ENCODE results near the gene IGFL1.
"Not testable (repeated sequence)": the region's sequence is repeated elsewhere in the genome, so short reads cannot be mapped to it uniquely, and the experiment has no call there.

IGFL1 gene

DNA sequence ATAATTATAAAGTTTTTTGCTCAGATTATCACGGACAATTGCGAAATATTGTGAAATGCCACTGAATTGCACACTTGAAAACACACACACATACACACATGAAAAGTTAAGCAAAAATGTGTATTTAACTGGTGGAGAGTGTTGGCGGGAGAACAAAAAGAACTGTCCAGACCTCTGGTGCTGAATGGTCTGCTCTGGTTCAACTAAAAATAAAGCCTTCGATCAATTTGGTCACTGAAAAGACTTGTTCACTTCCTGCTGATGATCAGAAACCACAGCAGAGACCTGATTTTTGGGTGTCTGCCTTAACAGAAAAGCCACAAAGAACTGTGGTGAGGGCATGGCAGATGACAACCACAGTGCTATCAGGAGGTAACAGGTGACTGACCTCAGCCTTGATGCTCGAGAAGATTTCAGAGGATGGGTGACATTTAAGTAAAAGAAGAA is 4.0 kb upstream of the IGFL1 start:
- no peak for DNase-seq (ENCODE audit: low read depth)

DNA sequence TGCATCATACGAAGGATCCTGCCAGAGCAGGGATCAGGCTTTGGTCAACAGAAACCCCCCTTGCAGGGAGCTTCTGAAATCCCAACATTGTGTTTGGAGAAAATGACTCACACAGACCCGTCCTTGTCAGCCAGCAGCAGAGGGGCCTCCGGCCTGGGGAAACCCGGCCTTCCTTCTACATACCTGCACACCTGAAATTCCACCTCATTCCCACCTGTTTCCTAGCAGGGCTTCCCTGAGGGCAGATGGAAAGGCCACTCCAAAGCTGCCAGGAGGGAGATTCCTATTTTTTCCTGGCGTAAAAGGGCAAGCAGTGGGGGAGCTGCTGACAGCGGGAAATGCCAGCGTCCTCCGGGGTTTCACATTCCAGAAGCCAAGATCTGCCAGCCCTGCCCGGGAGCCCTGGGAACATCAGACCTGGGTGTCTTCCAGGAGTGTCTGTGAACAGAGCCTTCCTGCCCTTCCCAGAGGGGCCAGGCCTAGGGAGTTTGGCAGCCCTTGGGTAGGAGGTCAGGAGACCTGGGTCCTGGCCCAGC is 3.0 kb upstream of the IGFL1 start:
- DNase-seq (ENCODE audit: low read depth), result no peak

DNA sequence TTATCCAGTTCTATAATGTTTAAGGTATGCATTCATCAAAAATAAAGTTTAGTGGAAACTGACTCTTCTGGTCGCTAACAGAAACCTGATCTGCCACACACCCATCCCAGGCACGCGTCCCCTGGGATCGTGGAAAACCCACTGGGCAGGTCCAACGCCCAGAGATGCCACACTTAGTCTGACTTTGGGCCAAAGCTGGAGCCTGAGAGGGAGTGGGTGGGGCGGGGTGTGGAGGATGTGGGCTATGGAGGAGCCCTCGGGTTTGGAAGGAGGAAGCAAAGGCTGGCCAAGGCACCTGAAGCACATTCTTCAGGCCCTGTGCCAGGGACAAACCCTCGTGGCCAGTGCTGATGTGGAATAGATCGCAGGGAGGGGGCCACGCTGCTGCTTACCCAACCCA is 2.5 kb downstream of the IGFL1 start:
- no peak for DNase-seq (ENCODE audit: low read depth)

DNA sequence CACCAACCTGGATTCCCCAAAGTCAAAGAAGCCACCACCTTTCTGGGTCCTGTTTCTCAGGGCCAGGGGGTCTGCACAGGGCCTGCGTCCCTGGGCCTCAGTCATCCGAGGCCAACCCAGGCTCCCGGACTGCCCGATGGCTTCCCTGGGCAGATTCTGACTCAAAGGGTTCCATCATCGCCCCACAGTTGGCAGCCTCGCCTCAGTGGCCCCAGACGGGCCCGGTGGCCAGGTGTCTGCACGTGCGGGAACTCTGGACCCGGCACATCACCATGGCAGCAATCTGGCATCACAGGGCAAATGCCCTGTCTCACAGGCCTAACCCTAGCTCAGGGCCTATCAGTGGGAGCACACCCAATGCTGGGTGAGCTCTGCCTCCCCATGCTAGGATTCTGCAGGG is 2.9 kb downstream of the IGFL1 start:
- no peak for DNase-seq (ENCODE audit: low read depth)

DNA sequence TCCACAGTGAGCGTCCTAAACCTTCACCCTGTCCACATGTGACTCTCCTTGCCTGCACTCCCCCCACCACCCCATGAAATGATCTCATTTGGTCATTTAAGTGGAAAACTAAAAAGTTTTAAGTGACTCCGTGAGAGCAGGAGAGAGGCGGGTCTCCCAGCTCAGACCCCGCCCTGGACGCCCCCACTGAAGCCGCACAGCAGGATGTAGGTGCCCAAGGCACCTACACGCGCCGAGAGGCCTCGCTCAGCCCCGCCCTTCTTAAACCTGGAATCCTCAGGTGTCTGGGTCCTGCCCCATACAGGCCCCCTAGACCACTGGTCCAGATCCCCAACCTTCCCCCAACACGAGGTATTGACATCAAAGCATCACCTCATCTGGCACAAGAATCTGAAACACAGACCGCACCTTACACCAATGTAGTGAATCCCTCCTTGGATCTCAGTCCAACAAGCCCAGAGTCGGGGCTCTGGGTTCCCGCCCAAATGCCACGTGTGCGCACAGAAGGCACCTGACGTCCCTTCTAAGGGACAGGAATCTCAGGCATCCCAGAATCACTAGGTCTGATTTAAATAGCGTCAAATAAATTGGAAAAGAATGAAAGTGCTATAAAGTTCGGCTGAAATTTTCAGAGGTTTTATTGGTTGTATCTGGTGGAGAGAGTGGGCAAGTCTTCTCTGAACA is 3.5 kb downstream of the IGFL1 start:
- DNase-seq (ENCODE audit: low read depth), result no peak

DNA sequence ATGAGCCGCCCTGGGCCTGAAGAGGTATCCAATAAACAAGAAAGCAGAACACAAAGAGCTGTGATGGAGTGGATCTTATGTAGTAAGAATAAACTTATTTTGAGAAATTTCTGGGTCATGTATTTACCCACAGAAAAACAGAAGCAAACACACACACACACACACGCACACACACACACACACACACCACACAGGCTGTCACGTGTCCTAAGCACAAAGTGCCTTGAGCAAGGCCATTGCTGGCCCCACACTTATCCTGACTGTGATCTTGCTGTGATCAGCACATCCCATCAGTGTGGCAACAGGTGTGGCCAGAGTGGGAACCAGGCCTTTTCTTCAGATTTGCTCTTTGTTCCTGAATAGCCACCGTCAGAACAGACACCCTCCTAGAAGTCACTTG is 4.3 kb downstream of the IGFL1 start:
- not testable (repeated sequence) for DNase-seq (ENCODE audit: low read depth)

DNA sequence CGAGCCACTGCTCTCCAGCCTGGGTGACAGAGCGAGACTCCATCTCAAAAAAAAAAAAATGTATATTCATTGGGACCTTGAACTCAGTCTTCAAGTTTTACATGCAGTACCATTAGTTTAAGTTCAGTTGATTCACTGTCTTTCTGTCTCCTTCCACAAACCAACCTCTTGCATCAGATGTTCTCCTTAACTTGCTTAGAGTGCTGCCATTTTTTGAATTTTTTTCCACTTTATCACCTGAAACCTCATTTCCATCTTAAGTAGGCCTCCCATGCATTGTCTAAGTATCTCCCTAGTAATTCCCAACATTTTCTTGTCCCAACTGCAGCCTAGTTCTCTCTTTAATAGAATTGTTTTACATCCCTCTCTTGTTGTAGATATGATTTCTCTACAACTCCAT is 8.6 kb downstream of the IGFL1 start:
- DNase-seq (ENCODE audit: low read depth), result not testable (repeated sequence)

DNA sequence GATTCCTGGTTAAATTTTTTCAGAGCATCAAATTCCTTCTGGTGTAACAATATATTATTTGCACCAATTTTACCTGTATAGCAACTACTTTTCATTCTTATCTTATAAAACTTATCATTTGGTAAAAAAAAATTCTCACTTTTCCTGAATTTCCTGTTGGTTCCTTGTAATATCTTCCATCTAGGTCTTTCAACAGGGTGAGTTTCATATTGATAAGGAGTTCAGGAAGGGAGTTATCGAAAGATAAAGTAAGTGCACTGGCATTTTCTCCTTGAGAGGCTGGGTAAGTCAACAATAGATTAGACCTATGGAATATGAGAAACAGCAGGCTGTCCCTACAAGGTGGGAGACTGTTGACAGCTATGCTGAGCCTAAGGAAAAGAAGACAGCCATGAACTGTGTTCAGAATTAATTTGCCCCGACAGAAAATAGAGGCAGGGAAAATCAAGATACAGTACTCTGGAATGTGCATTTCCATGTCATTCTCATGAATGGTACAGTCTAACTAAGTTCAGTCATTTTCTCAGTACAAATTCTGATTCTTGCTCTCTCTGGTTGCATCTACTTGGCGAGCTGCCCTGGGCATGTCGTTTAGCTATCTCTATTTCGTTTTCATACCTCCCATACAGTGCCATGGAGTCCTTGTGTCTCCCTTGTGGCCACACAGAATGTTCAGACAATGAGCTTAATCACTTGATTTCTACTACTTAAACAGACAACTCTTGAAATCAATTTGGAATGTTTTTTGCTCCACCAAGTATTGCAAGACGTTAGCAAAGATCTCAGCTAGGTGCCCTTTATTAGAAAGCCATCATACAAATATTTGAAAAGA is 9.9 kb downstream of the IGFL1 start:
- DNase-seq (ENCODE audit: low read depth), result no peak

DNA sequence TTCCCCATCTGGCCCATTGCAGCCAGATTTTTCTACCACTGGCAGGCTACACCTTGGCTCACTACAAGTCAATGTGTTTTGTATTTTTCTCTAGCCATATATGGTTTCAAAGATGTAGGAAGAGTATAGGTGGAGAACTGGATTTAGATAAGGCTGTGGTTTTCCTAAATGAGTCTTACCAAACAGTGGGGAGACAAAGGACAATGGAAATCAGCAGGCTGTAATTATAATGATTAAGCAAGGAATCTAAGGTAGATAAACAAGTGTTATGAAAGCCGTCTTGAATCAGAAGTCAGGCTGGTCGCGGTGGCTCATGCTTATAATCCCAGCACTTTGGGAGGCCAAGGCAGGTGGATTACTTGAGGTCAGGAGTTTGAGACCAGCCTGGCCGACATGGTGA is 11.2 kb downstream of the IGFL1 start:
- no peak for DNase-seq (ENCODE audit: low read depth)

DNA sequence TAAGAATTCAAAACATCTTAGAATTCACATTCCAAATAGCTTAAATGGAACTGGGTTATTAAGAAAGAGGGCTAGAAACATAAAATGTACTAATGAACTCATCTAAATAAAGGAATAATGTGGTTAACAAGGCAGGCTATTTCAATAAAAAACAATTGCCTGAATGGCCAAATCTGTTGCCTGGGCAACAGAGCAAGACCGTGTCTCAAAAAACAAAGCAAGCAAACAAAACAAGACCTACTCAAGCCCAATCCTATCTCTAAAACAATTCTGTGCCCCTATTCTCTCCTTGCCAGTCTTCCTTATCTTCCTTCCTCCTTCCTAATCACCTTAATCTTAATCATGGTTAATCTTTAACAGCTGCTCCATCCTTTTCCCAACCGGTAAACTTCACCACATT is 12.1 kb downstream of the IGFL1 start:
- no peak for DNase-seq (ENCODE audit: low read depth)

DNA sequence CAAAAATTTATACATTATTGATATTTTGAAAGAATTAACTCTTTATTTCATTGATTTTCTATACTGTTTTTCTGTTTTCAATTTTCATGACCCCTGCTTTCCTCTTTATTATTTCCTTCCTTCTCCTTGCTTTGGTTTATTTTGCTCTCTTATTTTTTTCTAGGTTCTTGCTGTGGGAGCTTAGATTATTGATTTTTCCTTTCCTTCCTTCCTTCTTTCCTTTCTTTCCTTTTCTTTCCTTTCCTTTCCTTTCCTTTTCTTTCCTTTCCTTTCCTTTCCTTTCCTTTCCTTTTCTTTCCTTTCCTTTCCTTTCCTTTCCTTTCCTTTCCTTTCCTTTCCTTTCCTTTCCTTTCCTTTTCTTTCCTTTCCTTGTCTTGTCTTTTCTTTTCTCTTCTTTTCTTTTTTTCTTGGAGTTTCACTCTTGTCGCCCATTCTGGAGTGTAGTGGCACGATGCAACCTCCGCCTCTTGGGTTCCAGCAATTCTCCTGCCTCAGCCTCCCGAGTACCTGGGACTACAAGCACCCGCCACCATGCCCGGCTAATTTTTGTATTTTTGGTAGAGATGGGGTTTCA is 13.6 kb downstream of the IGFL1 start:
- not testable (repeated sequence) for DNase-seq (ENCODE audit: low read depth)

DNA sequence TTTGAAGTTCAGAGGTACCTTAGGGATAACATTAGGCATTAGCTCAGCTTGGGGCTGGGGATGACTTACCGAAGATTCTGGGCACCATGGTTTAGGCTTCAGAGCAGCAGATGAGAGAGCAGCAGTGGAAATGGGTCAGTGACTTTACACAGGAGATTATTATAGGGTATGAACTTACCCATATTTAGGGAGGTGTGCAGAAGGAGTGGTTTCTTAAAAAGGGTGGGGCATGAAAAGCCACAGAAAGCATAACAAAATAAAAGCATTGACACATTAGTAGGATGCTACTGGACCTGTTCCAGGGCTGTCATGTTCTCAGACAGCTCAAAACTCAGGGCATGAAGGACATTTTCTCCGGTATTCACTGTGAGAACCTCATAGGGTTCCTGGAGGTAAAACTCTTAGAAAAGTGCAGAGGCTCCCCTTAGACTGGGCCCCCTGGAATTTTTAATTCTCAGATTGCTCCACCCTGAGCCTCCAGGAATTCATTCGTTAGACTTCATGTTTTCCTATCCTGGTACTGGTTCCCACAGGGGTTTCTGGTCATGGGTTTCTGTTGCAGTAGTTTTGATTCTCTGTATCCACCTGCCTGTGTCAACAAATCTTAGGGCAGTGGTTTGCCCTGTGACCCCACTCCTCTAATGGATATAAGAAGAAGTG is 20.7 kb downstream of the IGFL1 start:
- DNase-seq (ENCODE audit: low read depth), result no peak

DNA sequence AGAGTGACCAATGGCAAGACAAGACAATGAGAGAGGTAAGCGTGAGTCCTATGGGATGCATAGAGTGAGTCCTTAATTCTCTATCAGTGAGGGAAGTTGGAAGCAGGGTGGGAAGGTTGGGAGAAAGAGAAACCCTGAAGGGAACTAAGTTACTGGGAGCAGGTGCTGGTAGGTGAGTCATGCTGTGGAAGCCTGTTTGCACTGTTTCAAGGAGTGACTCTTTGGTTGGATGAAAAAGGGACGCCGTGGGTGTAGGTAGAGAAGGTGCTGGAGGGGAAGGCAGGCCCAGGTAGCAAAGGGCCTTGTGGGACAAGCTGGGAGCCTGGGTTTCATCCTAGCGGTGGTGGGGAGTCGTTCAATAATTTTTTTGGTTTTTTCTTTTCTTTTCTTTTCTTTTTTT is 21.9 kb downstream of the IGFL1 start:
- no peak for DNase-seq (ENCODE audit: low read depth)

DNA sequence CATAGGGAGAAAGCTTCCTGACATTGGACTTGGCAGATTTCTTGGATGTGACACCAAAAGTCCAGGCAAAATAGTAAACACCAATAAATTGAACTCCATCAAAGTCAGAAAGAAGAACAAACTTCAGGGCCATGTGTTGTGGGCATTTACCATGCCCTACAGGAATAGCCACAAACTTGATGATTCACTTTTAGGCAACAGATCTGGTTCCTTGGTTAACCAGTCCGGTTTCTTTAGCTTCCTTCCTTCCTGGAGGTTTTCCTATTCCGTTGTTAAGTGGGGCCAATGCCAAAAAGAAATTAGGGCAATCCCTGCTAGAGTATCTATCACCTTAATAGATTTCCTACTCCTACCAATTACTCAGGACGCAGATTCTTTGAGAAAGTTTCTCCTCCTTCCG is 25.2 kb downstream of the IGFL1 start:
- no peak for DNase-seq (ENCODE audit: low read depth)

DNA sequence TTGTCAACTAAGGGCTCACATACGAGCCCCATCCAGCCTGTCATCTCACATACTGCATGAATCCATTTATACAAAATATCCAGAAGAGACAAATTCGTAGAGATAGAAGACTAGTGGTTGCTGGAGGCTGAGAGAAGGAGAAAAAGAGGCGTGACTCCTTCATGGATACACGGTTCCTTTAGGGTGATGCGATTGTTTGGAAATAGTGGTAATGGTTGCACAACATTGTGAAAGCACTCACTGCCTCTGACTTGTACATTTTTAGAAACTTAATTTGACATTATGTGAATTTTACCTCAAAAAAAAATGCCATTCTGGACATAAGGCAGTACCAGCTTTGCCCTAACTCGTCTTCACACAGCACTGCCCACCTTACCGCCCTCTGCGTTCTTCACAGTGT is 27.3 kb downstream of the IGFL1 start:
- DNase-seq (ENCODE audit: low read depth), result no peak

DNA sequence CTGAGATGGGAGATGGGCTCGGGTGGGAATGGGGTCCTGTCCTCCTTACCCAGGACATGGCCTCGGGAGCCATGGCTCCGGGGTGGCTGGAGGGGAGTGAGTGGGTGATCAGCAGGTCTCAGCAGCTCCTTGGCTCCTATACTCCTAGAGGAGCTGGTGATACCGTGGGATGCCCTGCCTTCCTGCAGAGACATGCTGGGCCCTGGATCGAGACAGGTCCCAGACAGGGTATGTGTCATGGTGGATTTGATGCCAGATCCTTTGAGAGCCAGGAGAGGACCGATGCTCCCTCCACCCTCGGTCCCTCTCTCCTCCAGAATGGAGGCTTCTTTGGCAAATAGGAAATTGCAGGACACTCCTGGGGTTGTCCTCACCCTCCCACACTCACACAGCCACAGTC is 32.0 kb downstream of the IGFL1 start:
- DNase-seq (ENCODE audit: low read depth), result not testable (repeated sequence)

DNA sequence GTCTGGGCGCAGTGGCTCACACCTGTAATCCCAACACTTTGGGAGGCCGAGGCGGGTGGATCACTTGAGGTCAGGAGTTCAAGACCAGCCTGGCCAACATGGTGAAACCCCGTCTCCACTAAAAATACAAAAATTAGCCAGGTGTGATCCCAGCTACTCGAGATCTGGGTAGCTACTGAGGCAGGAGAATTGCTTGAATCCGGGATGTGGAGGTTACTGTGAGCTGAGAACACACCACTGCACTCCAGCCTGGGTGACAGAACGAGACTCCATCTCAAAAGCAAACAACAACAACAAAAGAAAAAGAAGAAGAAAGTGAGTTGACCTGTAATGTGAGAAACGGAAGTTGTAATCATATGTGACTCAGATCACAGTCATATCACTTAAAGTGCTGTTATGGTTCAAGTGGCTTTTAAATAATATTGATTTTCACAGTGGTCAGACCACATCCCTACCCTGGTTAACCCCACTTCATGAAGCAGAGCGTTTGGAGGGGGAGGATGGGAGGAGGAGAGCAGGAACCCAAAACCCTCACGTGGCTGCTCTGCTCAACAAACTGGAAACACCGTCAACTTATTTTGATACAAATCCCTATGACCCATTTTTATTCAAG is 33.2 kb downstream of the IGFL1 start:
- peak; percentile 42 for DNase-seq (ENCODE audit: low read depth)

DNA sequence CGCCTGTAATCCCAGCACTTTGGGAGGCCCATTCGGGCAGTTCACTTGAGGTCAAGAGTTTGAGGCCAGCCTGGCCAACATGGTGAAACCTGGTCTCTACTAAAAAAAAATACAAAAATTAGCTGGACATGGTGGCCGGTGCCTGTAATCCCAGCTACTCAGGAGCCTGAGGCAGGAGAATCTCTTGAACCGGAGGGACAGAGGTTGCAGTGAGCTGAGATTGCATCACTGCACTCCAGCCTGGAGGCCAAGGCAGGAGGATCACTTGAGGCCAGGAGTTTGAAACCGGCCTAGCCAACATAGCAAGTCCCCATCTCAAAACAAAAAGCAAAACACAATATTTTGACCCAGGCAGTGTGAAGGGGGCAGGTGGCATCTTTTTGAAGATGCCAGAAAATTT is 35.3 kb downstream of the IGFL1 start:
- not testable (repeated sequence) for DNase-seq (ENCODE audit: low read depth)

DNA sequence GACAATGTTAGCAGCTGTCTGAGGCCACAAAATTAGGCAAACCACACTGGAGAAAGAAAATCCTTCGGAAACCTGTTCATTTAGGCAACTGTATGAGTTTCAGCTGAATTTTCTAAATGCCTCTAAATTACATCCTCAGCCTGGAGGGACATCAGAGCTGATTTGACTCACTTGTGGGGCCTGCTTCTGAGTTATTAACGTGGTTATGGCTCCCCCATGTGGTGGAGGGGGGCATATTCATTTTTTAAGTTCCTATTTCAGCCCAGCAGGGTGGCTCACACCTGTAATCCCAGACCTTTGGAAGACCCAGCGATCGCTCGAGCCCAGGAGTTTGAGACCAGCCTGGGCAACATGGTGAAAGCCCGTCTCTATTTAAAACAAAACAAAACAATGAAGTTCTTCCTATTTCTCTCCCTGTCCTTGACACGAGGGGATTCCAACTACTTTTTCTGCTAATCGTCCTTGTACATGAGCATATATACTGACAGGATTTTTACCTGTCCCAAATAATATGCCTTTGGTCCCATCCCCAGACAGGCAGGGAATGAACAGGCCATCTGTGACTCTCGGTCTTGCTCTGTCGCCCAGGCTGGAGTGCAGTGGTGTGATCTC is 35.8 kb downstream of the IGFL1 start:
- DNase-seq (ENCODE audit: low read depth), result no peak

DNA sequence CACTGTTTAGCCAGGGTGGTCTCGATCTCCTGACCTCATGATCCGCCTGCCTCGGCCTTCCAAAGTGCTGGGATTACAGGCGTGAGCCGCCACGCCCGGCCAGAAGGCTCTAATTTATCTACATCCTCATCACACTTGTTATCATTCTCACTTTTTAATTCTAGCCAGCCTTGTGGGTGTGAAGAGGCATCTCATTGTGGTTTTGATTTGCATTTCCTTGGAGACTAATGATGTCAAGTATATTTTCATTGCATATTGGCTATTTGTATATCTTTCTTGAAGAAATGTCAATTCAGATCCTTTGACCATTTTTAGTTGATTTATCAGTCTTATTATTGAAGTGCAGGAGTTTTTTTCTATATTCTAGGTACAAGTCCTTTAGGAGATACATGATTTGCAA is 39.6 kb downstream of the IGFL1 start:
- DNase-seq (ENCODE audit: low read depth), result no peak

DNA sequence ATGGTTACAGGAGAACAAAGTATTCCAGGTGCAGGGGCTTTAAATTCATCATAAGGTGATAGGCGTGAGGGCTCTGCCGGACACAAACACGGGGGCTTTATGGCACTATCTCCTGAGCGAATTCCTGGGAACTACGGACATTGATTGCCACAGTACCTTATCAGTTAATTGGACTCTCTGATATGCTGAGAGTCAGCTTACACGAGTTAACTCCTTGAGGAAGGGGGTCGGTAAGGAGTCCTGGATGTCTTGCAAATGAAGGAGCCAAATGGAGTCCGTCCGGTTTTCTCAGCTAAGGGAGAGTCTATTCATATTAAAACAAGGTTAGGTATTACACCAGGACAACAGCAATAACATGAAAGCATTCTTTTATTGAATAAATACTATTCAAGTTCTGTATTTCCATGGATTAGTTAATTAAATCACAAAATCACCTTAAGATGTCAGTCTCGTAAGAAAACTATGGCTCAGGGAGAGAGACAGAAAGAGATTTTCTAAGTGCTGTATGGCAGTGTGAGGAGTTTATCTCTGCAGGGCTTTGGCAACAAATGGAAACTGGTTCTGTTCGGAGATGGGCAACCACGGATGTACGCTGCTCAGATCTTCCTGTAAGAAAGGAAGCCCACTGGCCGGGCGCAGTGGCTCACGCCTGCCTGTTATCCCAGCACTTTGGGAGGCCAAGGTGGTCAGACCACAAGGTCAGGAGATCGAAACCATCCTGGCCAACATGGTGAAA is 41.1 kb downstream of the IGFL1 start:
- DNase-seq (ENCODE audit: low read depth), result no peak
